Dermis microvascular lymphatic vessel endothelial cell (primary cell): ENCODE data around the gene EMB. TPM values are rescaled to one million over a fixed set of nuclear protein-coding genes. Genes with fewer than 3 reads are reported as not detected.

Experiments used
- total RNA-seq: library from RNA; depleted of rRNA; stranded (reverse); fragments of >200 nt; gene quantifications from 2 replicates; pipeline ENCODE4 v1.2.1, GENCODE V29; 2014

The EMB gene
- total RNA-seq, 1 donor from 2014 or later, result under 0.01 TPM

Other genes with a start within 250 kb of the EMB start
- gene PARP8, start 225.3 kb upstream of the EMB start, total RNA-seq, result 0.39 and 0.76 TPM in 2 replicates